ENCODE results near the gene ERBB4. TPM values are rescaled to one million over a fixed set of nuclear protein-coding genes. Genes with fewer than 3 reads are reported as not detected.

ERBB4 gene
- polyA plus RNA-seq, 1 of the 3 experiments (the other 2 are of a cell fraction), result 0.05 TPM

DNA sequence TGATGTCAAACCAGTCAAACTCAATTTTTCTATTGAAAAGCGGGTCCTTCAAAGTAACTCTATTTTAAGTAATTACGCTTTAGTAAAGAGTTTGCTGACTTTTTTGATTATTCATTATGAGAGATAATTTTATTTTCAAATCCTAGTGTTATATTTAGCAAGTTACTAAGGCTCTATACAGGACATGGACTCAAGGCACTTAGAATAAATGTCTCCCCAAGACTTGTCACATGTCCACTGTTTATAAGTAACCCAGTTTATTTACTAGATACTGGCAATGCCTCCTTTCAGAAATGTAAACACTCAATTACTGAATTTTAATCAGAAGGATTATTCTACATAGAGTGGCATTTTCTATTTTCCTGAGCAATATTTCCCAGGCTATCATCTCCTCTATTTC is 638.1 kb downstream of the ERBB4 start:
- H3K79me2 ChIP-seq (ENCODE audit: insufficient read depth), result no peaks in the 10 kb centered on the region
- H3K27ac ChIP-seq (ENCODE audit: low read depth in 2 of 2, low read length in 1 of 2), result no peak overlapping the region
- H3K36me3 ChIP-seq (replicated peaks in 1 of 2; ENCODE audit: control insufficient read depth in 1 of 2, insufficient read depth in 2 of 2, low read length in 1 of 2), result no peaks in the 10 kb centered on the region
- POLR2A ChIA-PET, result interaction anchor here (0.6 kb wide), 1 partner anchor 150 kb away, joined by 4 read pairs; no protein-coding TSS in a partner anchor
- no peaks in the 10 kb centered on the region for H3K9me3 ChIP-seq
- WGBS (ENCODE audit: low lambda C conversion rate), result 72% methylated on average over 2 of the region's 2 CpGs
- H3K4me1 ChIP-seq (ENCODE audit: control insufficient read depth in 1 of 2, insufficient read depth in 2 of 2, low read depth in 1 of 2, low read length in 1 of 2), result no peaks in the 10 kb centered on the region
- CTCF ChIA-PET, result no interaction called here
- H3K4me2 ChIP-seq, result no peak overlapping the region
- H3K9ac ChIP-seq, result no peak overlapping the region
- TF ChIP-seq ELF1 (IDR thresholded peaks at IDR 0.05) (no peak), FOSL2 (IDR thresholded peaks at IDR 0.05; ENCODE audit: borderline replicate concordance, low read depth) (no peak), MEF2A (IDR thresholded peaks at IDR 0.05; ENCODE audit: borderline replicate concordance, low read depth) (no peak), TCF12 (IDR thresholded peaks at IDR 0.05) (no peak), CHD2 (IDR thresholded peaks at IDR 0.05; ENCODE audit: low read length, partially characterized antibody) (no peak), EZH2phosphoT487 (IDR thresholded peaks at IDR 0.05; ENCODE audit: borderline replicate concordance, low read depth) (no peak), POLR2AphosphoS5 (IDR thresholded peaks at IDR 0.05; ENCODE audit: low read depth, low read length) (no peak), REST (IDR thresholded peaks at IDR 0.05; ENCODE audit: low read depth, low read length) (no peak)
- TF ChIP-seq, protein P1, sequence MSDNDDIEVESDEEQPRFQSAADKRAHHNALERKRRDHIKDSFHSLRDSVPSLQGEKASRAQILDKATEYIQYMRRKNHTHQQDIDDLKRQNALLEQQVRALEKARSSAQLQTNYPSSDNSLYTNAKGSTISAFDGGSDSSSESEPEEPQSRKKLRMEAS (IDR thresholded peaks at IDR 0.05; ENCODE audit: low read depth), result no peak
- no peak overlapping the region for H3K4me3 ChIP-seq (ENCODE audit: low read depth in 2 of 2, low read length in 1 of 2)
- H3K27me3 ChIP-seq (ENCODE audit: insufficient read depth), result no peaks in the 10 kb centered on the region
- no peak for DNase-seq
- H2AFZ ChIP-seq (ENCODE audit: low read depth), result no peak overlapping the region
- H3F3A ChIP-seq (replicated peaks; ENCODE audit: insufficient read depth), result no peaks in the 10 kb centered on the region
- H4K20me1 ChIP-seq (ENCODE audit: insufficient read depth), result no peaks in the 10 kb centered on the region
- no peaks in the 10 kb centered on the region for H3K9me2 ChIP-seq

GRCh38 chr2:211900000-211900399 is 638.6 kb downstream of the ERBB4 start:
- no peaks in the 10 kb centered on the region for H3F3A ChIP-seq (replicated peaks; ENCODE audit: insufficient read depth)
- no peak for DNase-seq
- H3K9ac ChIP-seq, result no peak overlapping the region
- no peak overlapping the region for H3K27ac ChIP-seq (ENCODE audit: low read depth in 2 of 2, low read length in 1 of 2)
- CTCF ChIA-PET, result no interaction called here
- no peaks in the 10 kb centered on the region for H3K27me3 ChIP-seq (ENCODE audit: insufficient read depth)
- H2AFZ ChIP-seq (ENCODE audit: low read depth), result no peak overlapping the region
- TF ChIP-seq CTCF (IDR thresholded peaks at IDR 0.05) (no peak), REST (IDR thresholded peaks at IDR 0.05; ENCODE audit: low read depth, low read length) (no peak), SMC3 (IDR thresholded peaks at IDR 0.05; ENCODE audit: low read depth, low read length) (no peak), EP300 (IDR thresholded peaks at IDR 0.05; ENCODE audit: borderline replicate concordance in 1 of 2, low read depth in 1 of 2, low read length in 1 of 2) (no peak), RAD21 (IDR thresholded peaks at IDR 0.05; ENCODE audit: low read length) (no peak), RCOR1 (IDR thresholded peaks at IDR 0.05; ENCODE audit: low read length) (no peak), TCF12 (IDR thresholded peaks at IDR 0.05) (no peak), NRF1 (IDR thresholded peaks at IDR 0.05; ENCODE audit: low read depth, low read length) (no peak), RXRA (IDR thresholded peaks at IDR 0.05; ENCODE audit: borderline replicate concordance, low read depth) (no peak), MXI1 (IDR thresholded peaks at IDR 0.05; ENCODE audit: low read depth, low read length) (no peak)
- TF ChIP-seq, protein P2, sequence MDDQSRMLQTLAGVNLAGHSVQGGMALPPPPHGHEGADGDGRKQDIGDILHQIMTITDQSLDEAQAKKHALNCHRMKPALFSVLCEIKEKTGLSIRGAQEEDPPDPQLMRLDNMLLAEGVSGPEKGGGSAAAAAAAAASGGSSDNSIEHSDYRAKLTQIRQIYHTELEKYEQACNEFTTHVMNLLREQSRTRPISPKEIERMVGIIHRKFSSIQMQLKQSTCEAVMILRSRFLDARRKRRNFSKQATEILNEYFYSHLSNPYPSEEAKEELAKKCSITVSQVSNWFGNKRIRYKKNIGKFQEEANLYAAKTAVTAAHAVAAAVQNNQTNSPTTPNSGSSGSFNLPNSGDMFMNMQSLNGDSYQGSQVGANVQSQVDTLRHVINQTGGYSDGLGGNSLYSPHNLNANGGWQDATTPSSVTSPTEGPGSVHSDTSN (IDR thresholded peaks at IDR 0.05), result no peak
- TF ChIP-seq, protein P1 (IDR thresholded peaks at IDR 0.05; ENCODE audit: low read depth), result no peak
- no peaks in the 10 kb centered on the region for H3K36me3 ChIP-seq (replicated peaks in 1 of 2; ENCODE audit: control insufficient read depth in 1 of 2, insufficient read depth in 2 of 2, low read length in 1 of 2)
- 85% methylated on average over 5 of the region's 5 CpGs for WGBS (ENCODE audit: low lambda C conversion rate)
- POLR2A ChIA-PET, result no interaction called here
- H3K4me3 ChIP-seq (ENCODE audit: low read depth in 2 of 2, low read length in 1 of 2), result no peak overlapping the region
- no peaks in the 10 kb centered on the region for H3K9me3 ChIP-seq
- H3K4me1 ChIP-seq (ENCODE audit: control insufficient read depth in 1 of 2, insufficient read depth in 2 of 2, low read depth in 1 of 2, low read length in 1 of 2), result no peaks in the 10 kb centered on the region
- H3K9me2 ChIP-seq, result no peaks in the 10 kb centered on the region
- H3K4me2 ChIP-seq, result no peak overlapping the region
- no peaks in the 10 kb centered on the region for H3K79me2 ChIP-seq (ENCODE audit: insufficient read depth)
- no peaks in the 10 kb centered on the region for H4K20me1 ChIP-seq (ENCODE audit: insufficient read depth)

All from SK-N-SH (cell line).